Activated CD8-positive, alpha-beta T cell treated with anti-CD3 and anti-CD28 coated beads, Interleukin-2, amount 10 ng/mL, durations not matched to agents 7 days and 5 days (primary cell): ENCODE measurements around the gene TEX2. TPM values are rescaled to one million over a fixed set of nuclear protein-coding genes. Genes with fewer than 3 reads are reported as not detected.

Experiments used
- ATAC-seq: fragments of 150-1000 bp; cut with Tn5 transposase; one replicate; pipeline ENCODE4 v1.10.0; 2021; ENCODE audit warnings: moderate library complexity
- CTCF ChIA-PET: fragments of 350-600 bp; sonication (Branson Sonifier 250); formaldehyde crosslinking; loops from one replicate; lab custom pipeline; 2021; ENCODE audit warnings: antibody characterized with exemption; lab: Charles Lee
- POLR2A ChIA-PET: fragments of 350-600 bp; sonication (Branson Sonifier 250); formaldehyde crosslinking; loops from one replicate; lab custom pipeline; 2021; ENCODE audit warnings: antibody characterized with exemption; lab: Charles Lee
- DNase-seq: peaks from one replicate; pipeline ENCODE4 v3.0.0-alpha.2; 2020
- H3K27ac Mint-ChIP-seq: one replicate; pipeline ENCODE4 v1.8.0; 2021; ENCODE audit warnings: mild to moderate bottlenecking, mixed read lengths
- H3K27me3 Mint-ChIP-seq: one replicate; pipeline ENCODE4 v1.8.0; 2021; ENCODE audit warnings: low read depth, mixed read lengths
- H3K36me3 Mint-ChIP-seq: one replicate; pipeline ENCODE4 v1.8.0; 2021; ENCODE audit warnings: low read depth, mixed read lengths
- H3K4me1 Mint-ChIP-seq: one replicate; pipeline ENCODE4 v1.8.0; 2021; ENCODE audit warnings: low read depth, mixed read lengths
- H3K4me3 Mint-ChIP-seq: one replicate; pipeline ENCODE4 v1.8.0; 2021; ENCODE audit warnings: mild to moderate bottlenecking, mixed read lengths
- H3K9me3 Mint-ChIP-seq: one replicate; pipeline ENCODE4 v1.8.0; 2022; ENCODE audit warnings: mixed read lengths; ENCODE audit not compliant: insufficient read depth
- total RNA-seq, 2 experiments: library from RNA; stranded (reverse); gene quantifications; one replicate each; pipeline ENCODE4 v1.2.3, GENCODE V29; 2021

The TEX2 gene
- total RNA-seq, 2 experiments from 2014 or later: 16.1 to 16.2 TPM

DNA sequence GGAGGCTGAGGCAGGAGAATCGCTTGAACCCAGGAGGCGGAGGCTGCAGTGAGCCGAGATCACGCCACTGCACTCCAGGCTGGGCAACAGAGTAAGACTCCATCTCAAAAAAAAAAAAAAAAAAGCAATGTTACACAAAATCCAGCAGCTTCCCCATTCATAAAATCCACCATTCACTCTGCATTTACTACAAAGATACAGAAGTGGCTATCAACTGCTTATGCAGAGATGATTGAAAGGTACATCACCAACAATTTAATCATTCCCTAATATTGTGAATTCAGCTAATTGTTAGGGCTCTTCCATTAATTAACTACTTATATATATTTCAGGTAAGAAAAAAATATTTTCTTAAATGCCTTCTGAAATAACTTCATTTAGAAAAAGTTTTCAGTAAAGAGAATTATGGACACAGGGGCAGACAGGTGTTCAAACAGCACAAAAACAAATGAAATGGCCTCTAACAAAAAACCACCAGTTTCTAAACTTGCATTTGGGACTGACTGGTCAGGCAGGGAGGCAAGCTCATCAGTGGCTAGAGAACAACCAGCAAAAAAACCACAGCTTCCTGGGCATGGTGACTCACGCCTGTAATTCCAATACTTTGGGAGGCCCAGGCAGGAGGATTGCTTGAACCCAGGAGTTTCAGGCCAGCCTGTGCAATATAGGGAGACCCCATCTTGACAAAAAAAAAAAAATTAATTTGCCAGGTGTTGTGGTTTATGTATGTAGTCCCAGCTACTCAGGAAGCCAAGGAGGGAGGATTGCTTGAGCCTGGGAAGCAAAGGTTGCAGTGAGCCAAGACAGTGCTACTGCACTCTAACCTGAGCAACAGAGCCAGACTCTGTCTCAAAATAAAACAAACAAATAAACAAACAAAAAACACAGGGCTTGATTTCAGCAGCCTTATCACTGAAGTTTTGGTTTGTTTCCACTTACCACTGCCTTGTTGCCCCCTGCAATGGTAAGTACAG is 159.4 kb downstream of the TEX2 start:
- Mint-ChIP-seq H3K9me3 (no peaks in the 10 kb centered on the region), H3K4me3 (no peak overlapping the region), H3K36me3 (peaks cover 8% of the 10 kb centered on the region), H3K27ac (no peak overlapping the region), H3K27me3 (no peaks in the 10 kb centered on the region), H3K4me1 (peaks cover 53% of the 10 kb centered on the region)
- DNase-seq (no peak), ATAC-seq (no peak)
- ChIA-PET POLR2A (no interaction called here), CTCF (interaction anchor here (0.6 to 2.5 kb wide), 7 partner anchors 9 to 78 kb away, joined by 3 to 11 read pairs (median 3); no protein-coding TSS in a partner anchor)

DNA sequence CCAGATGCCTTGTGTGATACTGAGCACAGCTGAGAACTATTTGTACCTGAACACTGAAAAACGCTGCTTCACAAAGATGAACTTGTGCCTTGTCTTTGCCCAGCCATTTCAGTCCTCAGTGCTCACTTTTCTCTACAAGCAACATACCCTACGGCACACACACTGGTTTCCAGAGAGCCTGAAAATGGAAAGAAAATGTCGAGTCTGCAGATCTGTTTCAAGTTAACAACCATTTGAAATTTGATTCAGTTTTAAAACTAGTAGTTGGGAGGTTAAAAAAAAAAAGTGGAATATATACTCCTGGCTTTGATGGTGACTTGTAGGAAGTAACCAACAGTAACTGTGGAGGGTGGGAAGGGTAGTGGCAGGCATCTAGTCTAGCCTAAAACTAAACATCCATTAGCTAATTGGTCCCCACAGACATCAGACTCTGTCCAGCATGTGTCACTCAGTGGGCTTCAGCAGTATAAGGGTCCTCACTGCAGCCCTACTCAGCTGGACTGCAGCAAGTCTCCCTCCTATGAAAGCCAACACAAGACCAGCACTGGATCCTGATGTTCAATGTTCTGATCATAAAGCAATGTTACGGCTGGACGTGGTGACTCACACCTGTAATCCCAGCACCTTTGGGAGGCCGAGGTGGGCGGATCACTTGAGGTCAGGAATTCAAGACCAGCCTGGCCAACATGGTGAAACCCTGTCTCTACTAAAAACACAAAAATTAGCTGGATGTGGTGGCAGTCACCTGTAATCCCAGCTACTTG is 160.3 kb downstream of the TEX2 start:
- DNase-seq (no peak), ATAC-seq (no peak)
- H3K36me3 Mint-ChIP-seq: peaks cover 8% of the 10 kb centered on the region
- H3K9me3 Mint-ChIP-seq: no peaks in the 10 kb centered on the region
- H3K4me3 Mint-ChIP-seq: no peak overlapping the region
- peaks cover 47% of the 10 kb centered on the region for H3K4me1 Mint-ChIP-seq
- H3K27ac Mint-ChIP-seq: no peak overlapping the region
- POLR2A ChIA-PET: interaction anchor here (0.7 kb wide), 1 partner anchor 31 kb away, joined by 3 read pairs; no protein-coding TSS in a partner anchor
- H3K27me3 Mint-ChIP-seq: no peaks in the 10 kb centered on the region
- CTCF ChIA-PET: interaction anchor here (0.6 to 2.5 kb wide), 8 partner anchors 10 to 339 kb away, joined by 3 to 11 read pairs (median 3); no protein-coding TSS in a partner anchor

DNA sequence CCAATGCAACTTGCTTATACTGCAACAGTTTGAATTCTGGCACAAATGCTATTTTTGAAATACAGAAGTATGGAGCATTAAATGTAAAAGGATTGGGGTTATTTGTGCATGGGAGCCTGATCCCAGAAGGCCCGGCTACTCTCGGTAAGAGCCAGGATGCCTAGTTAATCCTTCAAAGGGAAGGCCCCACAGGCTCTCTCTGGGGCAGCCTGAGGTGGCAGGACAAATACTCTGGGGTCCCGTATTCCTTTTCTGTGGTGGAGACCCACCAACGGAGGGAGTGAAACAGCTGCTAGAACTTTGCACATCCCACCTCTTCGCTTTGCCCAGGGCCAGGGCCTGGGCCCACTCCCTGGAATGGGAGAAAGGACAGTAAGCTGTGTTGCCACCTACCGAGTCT is 163.5 kb downstream of the TEX2 start:
- no peak for ATAC-seq
- H3K27ac Mint-ChIP-seq: no peak overlapping the region
- H3K36me3 Mint-ChIP-seq: peaks cover 26% of the 10 kb centered on the region
- no peak overlapping the region for H3K4me3 Mint-ChIP-seq
- CTCF ChIA-PET: interaction anchor here (1.2 to 1.3 kb wide), 2 partner anchors 29 to 34 kb away, joined by 3 to 5 read pairs; no protein-coding TSS in a partner anchor
- no peak for DNase-seq
- POLR2A ChIA-PET: no interaction called here
- no peaks in the 10 kb centered on the region for H3K27me3 Mint-ChIP-seq
- H3K9me3 Mint-ChIP-seq: no peaks in the 10 kb centered on the region
- H3K4me1 Mint-ChIP-seq: peaks cover 38% of the 10 kb centered on the region

Other genes with a start within 250 kb of the TEX2 start
- 10 to 100 TPM; 48.4 to 51.3 TPM for gene ICAM2, start 242.6 kb downstream of the TEX2 start, total RNA-seq
- 10 to 100 TPM; 13.0 to 17.9 TPM for gene ERN1, start 133.1 kb downstream of the TEX2 start, total RNA-seq
- 100 to 1,000 TPM; 188 to 197 TPM for gene PECAM1, start 127.6 kb upstream of the TEX2 start, total RNA-seq
- 1 to 10 TPM; 1.7 to 2.3 TPM for gene MILR1, start 185.9 kb upstream of the TEX2 start, total RNA-seq
- gene POLG2, start 233.8 kb upstream of the TEX2 start, total RNA-seq: 10 to 100 TPM; 31.3 to 33.7 TPM
- 100 to 1,000 TPM; 853 to 855 TPM for gene DDX5, start 243.0 kb upstream of the TEX2 start, total RNA-seq
- gene CEP95, start 243.7 kb upstream of the TEX2 start, total RNA-seq: 10 to 100 TPM; 49.2 to 51.7 TPM